Right ventricle myocardium inferior (tissue), 1 donor: ENCODE results near the gene RUBCNL. TPM values are rescaled to one million over a fixed set of nuclear protein-coding genes. Genes with fewer than 3 reads are reported as not detected.
"Not testable (repeated sequence)": the region's sequence is repeated elsewhere in the genome, so short reads cannot be mapped to it uniquely, and the experiment has no call there.

Source experiments
- ATAC-seq: fragments of 200-7000 bp; cut with Tn5 transposase; one replicate; pipeline ENCODE4 v1.9.1; 2020; ENCODE audit warnings: mild to moderate bottlenecking, moderate library complexity
- DNase-seq: peaks from one replicate; pipeline ENCODE4 v3.0.0; 2021; ENCODE audit errors: missing footprints
- intact Hi-C: fragments of 100-400 bp; cut with DNase I; formaldehyde crosslinking; loops from one replicate; pipeline ENCODE4 v1.11.0; 2022
- long read RNA-seq: library from polyadenylated mRNA; unstranded; transcript quantifications from one replicate; pipeline ENCODE4 v2.0.0, GENCODE V29; 2021
- total RNA-seq: library from RNA; stranded (reverse); fragmentation: NEBNext Ultra II Directional; extraction: Animal tissue kit (Norgen Biotek cat#: 25700); gene quantifications from one replicate; pipeline ENCODE4 v1.2.1, GENCODE V29; 2021
- donor health status: DM: no; HTN: yes; CAD: no; lungs with severe emphysema.

The RUBCNL gene
- 0.51 TPM for total RNA-seq
- long read RNA-seq: 0 reads

- DNase-seq (peak; percentile 75), ATAC-seq (peak; percentile 27)
- intact Hi-C loops: no loop called here
These were observed at the start of gene RUBCNL for GRCh38 chr13:46387064-46387851. Gene RUBCNL, minus strand, starts transcription at chr13:46387252. Its CDS starts 14,777 bp downstream, at chr13:46372475.

- ATAC-seq, intact Hi-C loops, DNase-seq: not testable (repeated sequence)
These were observed 42.5 kb upstream of the RUBCNL start for GRCh38 chr13:46429558-46429957.

GRCh38 chr13:46405457-46405856 lies 18.4 kb upstream of the RUBCNL start:
- intact Hi-C loops: no loop called here
- DNase-seq: no peak
- no peak for ATAC-seq

GRCh38 chr13:46404733-46405100 lies 17.7 kb upstream of the RUBCNL start:
- ATAC-seq: peak; percentile 39
- DNase-seq: no peak
- intact Hi-C loops: no loop called here

GRCh38 chr13:46403851-46404732 lies 17.0 kb upstream of the RUBCNL start:
- no peak for DNase-seq
- intact Hi-C loops: no loop called here
- peak; percentile 76 for ATAC-seq

- no peak for DNase-seq
- intact Hi-C loops: no loop called here
- ATAC-seq: no peak
These were observed 15.1 kb upstream of the RUBCNL start for GRCh38 chr13:46402178-46402577.

GRCh38 chr13:46401432-46401831 lies 14.4 kb upstream of the RUBCNL start:
- ATAC-seq: no peak
- intact Hi-C loops: no loop called here

GRCh38 chr13:46396341-46396740 lies 9.3 kb upstream of the RUBCNL start:
- intact Hi-C loops: no loop called here
- no peak for ATAC-seq
- no peak for DNase-seq

More at GRCh38 chr13:46401432-46401831, 14.4 kb upstream of the RUBCNL start:
- DNase-seq: no peak

GRCh38 chr13:46392967-46393366 lies 5.9 kb upstream of the RUBCNL start:
- DNase-seq (no peak), ATAC-seq (no peak)
- intact Hi-C loops: no loop called here

GRCh38 chr13:46389457-46390451 lies 2.7 kb upstream of the RUBCNL start:
- DNase-seq: no peak
- ATAC-seq: peak; percentile 81
- intact Hi-C loops: no loop called here

GRCh38 chr13:46388846-46389245 lies 1.8 kb upstream of the RUBCNL start:
- intact Hi-C loops: no loop called here
- ATAC-seq (no peak), DNase-seq (no peak)

- ATAC-seq: no peak
- no peak for DNase-seq
- intact Hi-C loops: no loop called here
These were observed 1.3 kb upstream of the RUBCNL start for GRCh38 chr13:46388308-46388707.

- intact Hi-C loops: no loop called here
- ATAC-seq: no peak
- no peak for DNase-seq
These were observed 524 bp downstream of the RUBCNL start for GRCh38 chr13:46386392-46387063.

GRCh38 chr13:46385946-46386345 lies 1.1 kb downstream of the RUBCNL start:
- ATAC-seq: no peak
- DNase-seq: no peak
- intact Hi-C loops: no loop called here

- DNase-seq (no peak), ATAC-seq (no peak)
- intact Hi-C loops: no loop called here
These were observed 3.7 kb downstream of the RUBCNL start for GRCh38 chr13:46383383-46383782.

GRCh38 chr13:46382224-46382623 lies 4.8 kb downstream of the RUBCNL start:
- no peak for DNase-seq
- ATAC-seq: no peak
- intact Hi-C loops: no loop called here

- ATAC-seq (no peak), DNase-seq (no peak)
- intact Hi-C loops: no loop called here
These were observed 6.8 kb downstream of the RUBCNL start for GRCh38 chr13:46380242-46380641.

- intact Hi-C loops: no loop called here
- ATAC-seq (no peak), DNase-seq (no peak)
These were observed 7.4 kb downstream of the RUBCNL start for GRCh38 chr13:46379611-46380010.
